SK-N-SH (cell line): ENCODE results near the gene RNLS. TPM values are rescaled to one million over a fixed set of nuclear protein-coding genes. Genes with fewer than 3 reads are reported as not detected.

Source experiments
- CTCF ChIA-PET: fragments of 300-600, 350-600 bp; formaldehyde crosslinking; extraction: SDS; loops from one replicate; lab custom pipeline; 2021; lab: Yijun Ruan, JAX
- POLR2A ChIA-PET: fragments of 350-600 bp; sonication (Branson Sonifier 250); formaldehyde crosslinking; extraction: SDS; loops from one replicate; lab custom pipeline; 2020; ENCODE audit warnings: antibody characterized with exemption, inconsistent platforms; lab: Yijun Ruan, JAX
- DNase-seq: peaks from one replicate; pipeline ENCODE4 v3.0.0; 2012
- H2AFZ ChIP-seq: fragments of 200-600 bp; sonication (generic); 2 replicates; pipeline ENCODE4 v1.8.1; 2016; ENCODE audit warnings: antibody characterized with exemption, mild to moderate bottlenecking, low read depth
- H3F3A ChIP-seq: fragments of 200-600 bp; sonication (generic); replicated peaks from 2 replicates; pipeline ENCODE3; 2016; ENCODE audit warnings: antibody characterized with exemption, mild to moderate bottlenecking; ENCODE audit not compliant: insufficient read depth
- H3K27ac ChIP-seq, 2 experiments: fragments of 200-500 bp in 1 of 2; fragments of 200-600 bp in 1 of 2; sonication (Bioruptor generic) in 1 of 2; sonication (generic), shearing (Covaris generic) in 1 of 2; 2 replicates each; pipeline versions ENCODE4 v1.5.1 to v1.6.1; 2014 to 2016; ENCODE audit warnings: low read depth in 2 of 2, inconsistent platforms in 1 of 2, low read length in 1 of 2, mild to moderate bottlenecking in 1 of 2, mixed read lengths in 1 of 2
- H3K27me3 ChIP-seq: fragments of 200-600 bp; sonication (generic), shearing (Covaris generic); 2 replicates; pipeline ENCODE4 v1.6.1; 2016; ENCODE audit warnings: mixed run types; ENCODE audit not compliant: insufficient read depth
- H3K36me3 ChIP-seq, 2 experiments: fragments of 200-500 bp in 1 of 2; fragments of 200-600 bp in 1 of 2; sonication (Bioruptor generic) in 1 of 2; sonication (generic) in 1 of 2; replicated peaks in 1 of 2; 2 replicates each; pipeline versions ENCODE3 to v1.5.1; 2014 to 2016; ENCODE audit warnings: low read length in 1 of 2, mild to moderate bottlenecking in 1 of 2; ENCODE audit not compliant: insufficient read depth in 2 of 2, control insufficient read depth in 1 of 2
- H3K4me1 ChIP-seq, 2 experiments: fragments of 200-500 bp in 1 of 2; fragments of 200-600 bp in 1 of 2; sonication (Bioruptor generic) in 1 of 2; sonication (generic), shearing (Covaris generic) in 1 of 2; 2 replicates each; pipeline versions ENCODE4 v1.5.1 to v1.6.1; 2014 to 2016; ENCODE audit warnings: low read depth in 1 of 2, low read length in 1 of 2, mixed run types in 1 of 2; ENCODE audit not compliant: insufficient read depth in 2 of 2, control insufficient read depth in 1 of 2
- H3K4me2 ChIP-seq: fragments of 200-600 bp; sonication (generic), shearing (Covaris generic); 2 replicates; pipeline ENCODE4 v1.6.1; 2017; ENCODE audit warnings: mixed run types
- H3K4me3 ChIP-seq, 2 experiments: fragments of 200-500 bp in 1 of 2; fragments of 200-600 bp in 1 of 2; sonication (Bioruptor generic) in 1 of 2; sonication (generic), shearing (Covaris generic) in 1 of 2; 2 replicates each; pipeline versions ENCODE4 v1.5.1 to v1.8.1; 2014 to 2016; ENCODE audit warnings: low read depth in 2 of 2, inconsistent platforms in 1 of 2, low read length in 1 of 2, mild to moderate bottlenecking in 1 of 2, mixed read lengths in 1 of 2, moderate library complexity in 1 of 2
- H3K79me2 ChIP-seq: fragments of 200-600 bp; sonication (generic); 2 replicates; pipeline ENCODE4 v1.8.1; 2017; ENCODE audit warnings: mild to moderate bottlenecking; ENCODE audit not compliant: insufficient read depth
- H3K9ac ChIP-seq: fragments of 200-600 bp; sonication (generic); 2 replicates; pipeline ENCODE4 v1.6.1; 2017; ENCODE audit warnings: mixed run types
- H3K9me2 ChIP-seq: fragments of 200-600 bp; sonication (generic); 2 replicates; pipeline ENCODE4 v1.6.1; 2017; ENCODE audit warnings: mixed run types
- H3K9me3 ChIP-seq: fragments of 200-600 bp; sonication (generic); 2 replicates; pipeline ENCODE4 v1.6.1; 2017; ENCODE audit warnings: mixed run types, mild to moderate bottlenecking, moderate library complexity
- H4K20me1 ChIP-seq: fragments of 200-600 bp; sonication (generic); 2 replicates; pipeline ENCODE4 v1.6.1; 2017; ENCODE audit warnings: mild to moderate bottlenecking, mixed run types; ENCODE audit not compliant: insufficient read depth
- ELF1 ChIP-seq: IDR thresholded peaks from 2 replicates; pipeline ENCODE4 v1.4.0; 2012
- EP300 ChIP-seq, 2 experiments: IDR thresholded peaks; 2 replicates each; pipeline versions ENCODE4 v1.4.0 to v1.6.1; 2012; ENCODE audit warnings: borderline replicate concordance in 1 of 2, low read depth in 1 of 2, low read length in 1 of 2
- EZH2phosphoT487 ChIP-seq: fragments of 200-600 bp; sonication (generic); IDR thresholded peaks from 2 replicates; pipeline ENCODE4 v1.6.1; 2017; ENCODE audit warnings: low read depth, mixed run types, mild to moderate bottlenecking, antibody characterized with exemption, moderate library complexity, borderline replicate concordance
- FOSL2 ChIP-seq: IDR thresholded peaks from 2 replicates; pipeline ENCODE4 v1.4.0; 2012; ENCODE audit warnings: low read depth, mild to moderate bottlenecking, moderate library complexity, borderline replicate concordance
- FOXJ3 ChIP-seq: sonication (generic); formaldehyde crosslinking; IDR thresholded peaks from 2 replicates; pipeline ENCODE4 v1.5.1; 2020; ENCODE audit warnings: mild to moderate bottlenecking, missing genetic modification reagents
- GABPA ChIP-seq: IDR thresholded peaks from 2 replicates; pipeline ENCODE4 v1.4.0; 2012; ENCODE audit warnings: low read depth, mild to moderate bottlenecking
- GATA2 ChIP-seq: sonication (generic); formaldehyde crosslinking; IDR thresholded peaks from 2 replicates; pipeline ENCODE4 v1.5.0; 2020; ENCODE audit warnings: mild to moderate bottlenecking, missing genetic modification reagents
- IRF3 ChIP-seq: fragments of 150-350 bp; IDR thresholded peaks from 2 replicates; pipeline ENCODE4 v1.6.1; 2016; ENCODE audit warnings: mild to moderate bottlenecking, low read depth, low read length
- JUND ChIP-seq: IDR thresholded peaks from 2 replicates; pipeline ENCODE4 v1.4.0; 2012
- MXI1 ChIP-seq: IDR thresholded peaks from 2 replicates; pipeline ENCODE4 v1.6.1; 2012; ENCODE audit warnings: mild to moderate bottlenecking, low read depth, low read length, improper control_type of control experiment
- NFIC ChIP-seq: IDR thresholded peaks from 2 replicates; pipeline ENCODE4 v1.4.0; 2012; ENCODE audit warnings: borderline replicate concordance
- NRF1 ChIP-seq: IDR thresholded peaks from 2 replicates; pipeline ENCODE4 v1.6.1; 2012; ENCODE audit warnings: low read depth, mild to moderate bottlenecking, low read length
- PBX3 ChIP-seq: IDR thresholded peaks from 2 replicates; pipeline ENCODE4; 2012
- POLR2AphosphoS5 ChIP-seq: IDR thresholded peaks from 2 replicates; pipeline ENCODE4 v1.6.1; 2012; ENCODE audit warnings: low read depth, low read length
- RFX5 ChIP-seq: IDR thresholded peaks from 2 replicates; pipeline ENCODE4 v1.6.1; 2012; ENCODE audit warnings: mild to moderate bottlenecking, improper control_type of control experiment, low read length
- TEAD4 ChIP-seq: IDR thresholded peaks from 2 replicates; pipeline ENCODE4 v1.4.0; 2012; ENCODE audit warnings: mild to moderate bottlenecking, borderline replicate concordance; ENCODE audit not compliant: insufficient read depth
- WGBS: methylation state at CpG from one replicate; pipeline ENCODE4 v1.1.6; 2017; ENCODE audit warnings: low lambda C conversion rate; 5-methylcytosine and 5-hydroxymethylcytosine counted together
- polyA plus RNA-seq, 3 experiments: library from polyadenylated mRNA; depleted of rRNA; stranded (reverse); fragments of >200 nt; gene quantifications; 2 replicates each; pipeline ENCODE4 v1.2.3, GENCODE V29; 2012
- TF ChIP-seq, protein P1 (sequence below): IDR thresholded peaks from 2 replicates; pipeline ENCODE4 v1.4.0; 2012; ENCODE audit warnings: low read depth

The RNLS gene
- polyA plus RNA-seq, 1 of the 3 experiments (the other 2 are of a cell fraction): not detected

GRCh38 chr10:88261152-88261551 is 322.0 kb downstream of the RNLS start:
- Histone ChIP-seq H3K4me1 (peaks cover 0 to 4% of the 10 kb centered on the region in 2 experiments; a peak in 1 of 4 replicates), H3F3A (peaks cover 6% of the 10 kb centered on the region), H2AFZ (no peak overlapping the region), H3K9me3 (no peaks in the 10 kb centered on the region), H3K4me2 (no peak overlapping the region), H3K9me2 (no peaks in the 10 kb centered on the region), H3K36me3 (no peaks in the 10 kb centered on the region), H3K9ac (no peak overlapping the region), H3K27ac (no peak overlapping the region), H3K27me3 (no peaks in the 10 kb centered on the region), H3K79me2 (no peaks in the 10 kb centered on the region), H4K20me1 (no peaks in the 10 kb centered on the region), H3K4me3 (no peak overlapping the region)
- ChIA-PET POLR2A (no interaction called here), CTCF (interaction anchor here (0.8 kb wide), 1 partner anchor 128 kb away, joined by 3 read pairs; no protein-coding TSS in a partner anchor)
- TF ChIP-seq GATA2 (CRISPR knock-in tag) (no peak), MXI1 (no peak), NRF1 (no peak), EP300 (IDR thresholded peaks at IDR 0.05; ENCODE audit: borderline replicate concordance in 1 of 2, low read depth in 1 of 2, low read length in 1 of 2) (no peak), EZH2phosphoT487 (no peak), TEAD4 (no peak), FOXJ3 (CRISPR knock-in tag) (no peak), JUND (no peak), FOSL2 (no peak), POLR2AphosphoS5 (no peak), RFX5 (no peak), GABPA (no peak), ELF1 (no peak)
- TF ChIP-seq, protein P1, sequence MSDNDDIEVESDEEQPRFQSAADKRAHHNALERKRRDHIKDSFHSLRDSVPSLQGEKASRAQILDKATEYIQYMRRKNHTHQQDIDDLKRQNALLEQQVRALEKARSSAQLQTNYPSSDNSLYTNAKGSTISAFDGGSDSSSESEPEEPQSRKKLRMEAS: no peak
- DNase-seq: no peak

DNA sequence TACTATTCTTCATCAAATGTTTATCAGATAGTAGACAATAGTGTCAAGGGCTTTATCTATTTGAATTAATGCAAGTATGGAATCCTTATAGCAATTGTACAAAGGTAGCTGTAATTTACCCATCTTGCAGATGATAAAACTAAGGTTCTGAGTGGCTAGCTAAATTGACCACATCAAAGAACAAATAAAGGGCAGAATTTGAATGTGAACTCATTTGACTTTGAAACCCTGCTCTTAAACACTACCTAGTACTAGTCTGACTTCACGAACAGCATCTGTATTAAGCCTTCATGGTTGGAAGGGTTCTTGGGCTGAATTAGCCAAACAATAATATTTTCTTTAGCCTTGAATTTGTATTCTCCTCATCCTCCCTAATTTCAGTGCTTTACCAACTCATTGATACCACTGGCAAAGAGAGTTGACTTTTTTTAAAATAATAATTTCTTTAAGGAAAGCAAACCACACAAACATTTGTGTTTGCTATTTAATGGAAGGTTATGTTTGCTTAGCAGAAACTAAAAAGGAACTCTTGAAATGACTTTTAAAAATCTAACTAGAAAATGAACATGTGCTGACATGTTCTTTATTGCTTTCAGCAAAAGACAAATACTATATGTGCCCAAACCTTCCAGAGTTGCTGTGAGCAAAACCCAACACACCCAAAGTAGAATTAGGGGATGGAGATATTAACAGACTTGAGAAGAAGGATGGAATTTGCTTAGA is 322.6 kb downstream of the RNLS start:
- DNase-seq: no peak
- ChIA-PET POLR2A (no interaction called here), CTCF (no interaction called here)
- Histone ChIP-seq H3K4me2 (no peak overlapping the region), H4K20me1 (no peaks in the 10 kb centered on the region), H3K9me3 (no peaks in the 10 kb centered on the region), H3K27ac (no peak overlapping the region), H3K9ac (no peak overlapping the region), H3K79me2 (no peaks in the 10 kb centered on the region), H3K4me1 (no peaks in the 10 kb centered on the region), H3K27me3 (no peaks in the 10 kb centered on the region), H2AFZ (no peak overlapping the region), H3K4me3 (no peak overlapping the region), H3K9me2 (no peaks in the 10 kb centered on the region), H3F3A (no peaks in the 10 kb centered on the region), H3K36me3 (no peaks in the 10 kb centered on the region)
- 95% methylated on average over 1 of the region's 1 CpG for WGBS
- TF ChIP-seq NFIC (no peak), RFX5 (no peak), POLR2AphosphoS5 (no peak), FOXJ3 (CRISPR knock-in tag) (no peak), PBX3 (no peak), IRF3 (no peak), GATA2 (CRISPR knock-in tag) (no peak), FOSL2 (no peak)
- TF ChIP-seq, all 33 proteins: peak for 0
